H1 (cell line): Measurements from ENCODE around the gene USH2A. TPM values are rescaled to one million over a fixed set of nuclear protein-coding genes. Genes with fewer than 3 reads are reported as not detected.
A peak's percentile ranks its signal among the peaks of the same experiment; 100 is the strongest.

ENCODE experiments used
- CTCF ChIA-PET: fragments of 300-600 bp; sonication (Branson Sonifier 250); formaldehyde crosslinking; loops from one replicate; lab custom pipeline; 2021; ENCODE audit not compliant: partially characterized antibody; lab: Charles Lee
- POLR2A ChIA-PET: fragments of 300-600 bp; sonication (Branson Sonifier 250); formaldehyde crosslinking; loops from one replicate; lab custom pipeline; 2021; ENCODE audit warnings: inconsistent platforms; ENCODE audit not compliant: partially characterized antibody; lab: Charles Lee
- DNase-seq, 2 experiments: peaks; one replicate each; pipeline versions ENCODE4 v3.0.0 to v3.0.0-alpha.2; 2010 to 2022; ENCODE audit warnings: low spot score in 2 of 2, low read depth in 1 of 2, mixed read lengths in 1 of 2
- FAIRE-seq: peaks from 2 replicates; lab custom pipeline; 2011; peaks lifted over from hg19 to GRCh38; lab: Jason Lieb, UNC
- H2AFZ ChIP-seq: 2 replicates; pipeline ENCODE4 v1.8.1; 2012; ENCODE audit warnings: low read length, inconsistent platforms
- H2AK5ac ChIP-seq: 2 replicates; pipeline ENCODE4 v1.6.1; 2013; ENCODE audit warnings: low read depth, low read length
- H2BK120ac ChIP-seq: replicated peaks from 2 replicates; pipeline ENCODE3; 2013; ENCODE audit warnings: low read depth, low read length, inconsistent platforms
- H2BK12ac ChIP-seq: 2 replicates; pipeline ENCODE4 v1.6.1; 2013; ENCODE audit warnings: low read depth, low read length
- H2BK15ac ChIP-seq: 2 replicates; pipeline ENCODE4 v1.6.1; 2013; ENCODE audit warnings: low read length
- H2BK20ac ChIP-seq: 2 replicates; pipeline ENCODE4 v1.6.1; 2013; ENCODE audit warnings: low read length
- H2BK5ac ChIP-seq: 2 replicates; pipeline ENCODE4 v1.6.1; 2013; ENCODE audit warnings: low read depth, low read length
- H3K14ac ChIP-seq: 2 replicates; pipeline ENCODE4 v1.6.1; 2013; ENCODE audit warnings: inconsistent platforms; ENCODE audit not compliant: insufficient read length
- H3K18ac ChIP-seq: 2 replicates; pipeline ENCODE4 v1.6.1; 2013; ENCODE audit warnings: low read length; ENCODE audit errors: extremely low read depth
- H3K23ac ChIP-seq: 2 replicates; pipeline ENCODE4 v1.6.1; 2013; ENCODE audit warnings: inconsistent platforms; ENCODE audit not compliant: insufficient read length
- H3K23me2 ChIP-seq: 2 replicates; pipeline ENCODE4 v1.6.1; 2013; ENCODE audit warnings: low read depth, low read length
- H3K27ac ChIP-seq: 2 replicates; pipeline ENCODE4 v1.6.1; 2011; ENCODE audit warnings: low read depth, low read length, inconsistent platforms
- H3K27me3 ChIP-seq, 4 experiments: replicated peaks in 1 of 4; 1 replicate in 1 of 4; 2 replicates in 3 of 4; pipeline versions ENCODE4 v1.6.1 to v1.8.1; 2011 to 2013; ENCODE audit warnings: low read length in 3 of 4, mild to moderate bottlenecking in 3 of 4, inconsistent platforms in 2 of 4, mixed read lengths in 2 of 4, moderate library complexity in 1 of 4; ENCODE audit not compliant: control insufficient read depth in 3 of 4, insufficient read depth in 3 of 4; ENCODE audit errors: extremely low read depth in 1 of 4
- H3K36me3 ChIP-seq, 4 experiments: 2 replicates each; pipeline versions ENCODE4 v1.6.1 to v1.8.1; 2011 to 2013; ENCODE audit warnings: mild to moderate bottlenecking in 4 of 4, low read length in 3 of 4, moderate library complexity in 2 of 4, control low read depth in 1 of 4, inconsistent platforms in 1 of 4; ENCODE audit not compliant: insufficient read depth in 4 of 4, control insufficient read depth in 2 of 4
- H3K4ac ChIP-seq: replicated peaks from 2 replicates; pipeline ENCODE3; 2013; ENCODE audit warnings: low read length, low read depth, mixed read lengths, inconsistent platforms; ENCODE audit not compliant: insufficient read length
- H3K4me1 ChIP-seq, 4 experiments: replicated peaks in 1 of 4; 1 replicate in 1 of 4; 2 replicates in 3 of 4; pipeline versions ENCODE4 v1.6.1 to v1.8.1; 2011 to 2013; ENCODE audit warnings: low read length in 3 of 4, inconsistent platforms in 2 of 4, mixed read lengths in 1 of 4; ENCODE audit not compliant: insufficient read depth in 4 of 4, control insufficient read depth in 3 of 4
- H3K4me2 ChIP-seq, 2 experiments: 2 replicates each; pipeline versions ENCODE4 v1.6.1 to v1.8.1; 2011 to 2013; ENCODE audit warnings: low read depth in 2 of 2, low read length in 2 of 2, control low read depth in 1 of 2, inconsistent platforms in 1 of 2, mild to moderate bottlenecking in 1 of 2; ENCODE audit not compliant: insufficient read depth in 1 of 2
- H3K4me3 ChIP-seq, 4 experiments: fragments of 200-600, 300-600 bp in 1 of 4; sonication (generic), shearing (Covaris generic), sonication (Bioruptor Twin) in 1 of 4; 2 replicates each; pipeline versions ENCODE4 v1.5.1 to v1.8.1; 2011 to 2016; ENCODE audit warnings: low read length in 4 of 4, low read depth in 3 of 4, control low read depth in 2 of 4, inconsistent platforms in 2 of 4, mild to moderate bottlenecking in 2 of 4, mixed read lengths in 1 of 4, moderate library complexity in 1 of 4; ENCODE audit not compliant: insufficient read depth in 2 of 4; ENCODE audit errors: extremely low read depth in 1 of 4
- H3K56ac ChIP-seq: replicated peaks from 2 replicates; pipeline ENCODE3; 2013; ENCODE audit warnings: low read depth, mild to moderate bottlenecking, mixed read lengths, low read length, inconsistent platforms; ENCODE audit not compliant: insufficient read length
- H3K79me1 ChIP-seq: 2 replicates; pipeline ENCODE4 v1.6.1; 2013; ENCODE audit warnings: low read depth, low read length, control low read depth
- H3K79me2 ChIP-seq, 2 experiments: 2 replicates each; pipeline versions ENCODE4 v1.6.1 to v1.8.1; 2012 to 2013; ENCODE audit warnings: low read length in 2 of 2, mild to moderate bottlenecking in 2 of 2, inconsistent platforms in 1 of 2; ENCODE audit not compliant: insufficient read depth in 2 of 2, control insufficient read depth in 1 of 2
- H3K9ac ChIP-seq, 4 experiments: replicated peaks in 1 of 4; 1 replicate in 1 of 4; 2 replicates in 3 of 4; pipeline versions ENCODE4 v1.6.1 to v1.8.1; 2011 to 2013; ENCODE audit warnings: low read depth in 3 of 4, low read length in 3 of 4, control low read depth in 2 of 4, mild to moderate bottlenecking in 2 of 4, moderate library complexity in 2 of 4, inconsistent platforms in 1 of 4; ENCODE audit errors: extremely low read depth in 1 of 4
- H3K9me3 ChIP-seq, 2 experiments: 2 replicates each; pipeline versions ENCODE4 v1.6.1 to v1.8.1; 2012 to 2013; ENCODE audit warnings: mild to moderate bottlenecking in 2 of 2, moderate library complexity in 2 of 2, control low read depth in 1 of 2, inconsistent platforms in 1 of 2, low read depth in 1 of 2, low read length in 1 of 2, mixed read lengths in 1 of 2; ENCODE audit not compliant: insufficient read depth in 2 of 2
- H4K20me1 ChIP-seq, 2 experiments: replicated peaks in 1 of 2; 2 replicates each; pipeline versions ENCODE3 to v1.8.1; 2011 to 2013; ENCODE audit warnings: inconsistent platforms in 2 of 2, low read length in 2 of 2, mild to moderate bottlenecking in 1 of 2; ENCODE audit not compliant: insufficient read depth in 2 of 2, control insufficient read depth in 1 of 2
- H4K5ac ChIP-seq: 2 replicates; pipeline ENCODE4 v1.6.1; 2013; ENCODE audit warnings: low read length, low read depth, mixed read lengths, inconsistent platforms; ENCODE audit not compliant: insufficient read length
- H4K8ac ChIP-seq: 2 replicates; pipeline ENCODE4 v1.8.0; 2013; ENCODE audit warnings: mild to moderate bottlenecking, moderate library complexity, low read length, inconsistent platforms; ENCODE audit not compliant: insufficient read depth; ENCODE audit errors: extremely low read depth
- H4K91ac ChIP-seq: replicated peaks from 2 replicates; pipeline ENCODE3; 2013; ENCODE audit warnings: low read length, mixed read lengths, inconsistent platforms; ENCODE audit not compliant: insufficient read length
- CHD1 ChIP-seq: IDR thresholded peaks from 2 replicates; pipeline ENCODE4 v1.6.1; 2012; ENCODE audit warnings: low read depth, low read length, improper control_type of control experiment
- CTCF ChIP-seq, 3 experiments: IDR thresholded peaks; 1 replicate in 2 of 3; 2 replicates in 1 of 3; pipeline versions ENCODE4 v1.5.1 to v1.6.1; 2011; ENCODE audit warnings: low read length in 3 of 3, mild to moderate bottlenecking in 3 of 3, inconsistent platforms in 2 of 3, low read depth in 1 of 3, moderate library complexity in 1 of 3; ENCODE audit not compliant: insufficient read depth in 1 of 3; ENCODE audit errors: control extremely low read depth in 1 of 3
- JUN ChIP-seq: IDR thresholded peaks from 2 replicates; pipeline ENCODE4 v1.6.1; 2011; ENCODE audit warnings: low read depth, mild to moderate bottlenecking, improper control_type of control experiment, low read length
- MAFK ChIP-seq: IDR thresholded peaks from 2 replicates; pipeline ENCODE4 v1.6.1; 2012; ENCODE audit warnings: low read depth, mild to moderate bottlenecking, improper control_type of control experiment, low read length
- POU5F1 ChIP-seq: IDR thresholded peaks from 2 replicates; pipeline ENCODE4 v1.6.1; 2011; ENCODE audit warnings: low read depth, mild to moderate bottlenecking, low read length, moderate library complexity
- RAD21 ChIP-seq, 2 experiments: IDR thresholded peaks in 1 of 2; conservative IDR thresholded peaks in 1 of 2; 2 replicates each; pipeline ENCODE4 v1.6.1; 2011; ENCODE audit warnings: low read depth in 2 of 2, low read length in 2 of 2, improper control_type of control experiment in 1 of 2, inconsistent platforms in 1 of 2, mild to moderate bottlenecking in 1 of 2, moderate library complexity in 1 of 2
- SUZ12 ChIP-seq: fragments of 200-600 bp; sonication (generic); IDR thresholded peaks from 2 replicates; pipeline ENCODE4 v1.6.1; 2012; ENCODE audit warnings: mild to moderate bottlenecking, inconsistent platforms, low read length, moderate library complexity, mixed read lengths
- TCF12 ChIP-seq: IDR thresholded peaks from 2 replicates; pipeline ENCODE4 v1.6.1; 2011; ENCODE audit warnings: low read depth, mild to moderate bottlenecking, low read length
- ZNF274 ChIP-seq: IDR thresholded peaks from 2 replicates; pipeline ENCODE4 v1.7.0; 2012; ENCODE audit warnings: low read length, borderline replicate concordance; ENCODE audit errors: extremely low read depth
- WGBS, 2 experiments: shearing (Covaris generic) in 1 of 2; methylation state at CpG; one replicate each; pipeline versions ENCODE4 v1.1.6 to v1.1.7; 2013 to 2015; ENCODE audit warnings: low lambda C conversion rate in 2 of 2, mixed read lengths in 2 of 2, inconsistent platforms in 1 of 2, low coverage in 1 of 2, missing lambda C conversion rate in 1 of 2; ENCODE audit not compliant: insufficient replicate concordance in 2 of 2, insufficient coverage in 1 of 2, insufficient read length in 1 of 2; ENCODE audit errors: extremely low coverage in 1 of 2, missing lambda C conversion rate in 1 of 2; 5-methylcytosine and 5-hydroxymethylcytosine counted together
- polyA plus RNA-seq, 7 experiments: library from polyadenylated mRNA; depleted of rRNA in 3 of 7; stranded (reverse) in 5 of 7; unstranded in 2 of 7; fragments of >200 nt in 5 of 7; fragments of 200-250 nt in 2 of 7; gene quantifications; 1 replicate in 5 of 7; 2 replicates in 1 of 7; 4 replicates in 1 of 7; pipeline versions ENCODE4 v1.2.1 to v1.2.3, GENCODE V29; 2011 to 2013; ENCODE audit warnings: missing spikeins in 2 of 7, mixed read lengths in 2 of 7
- total RNA-seq: library from RNA; stranded (reverse); fragmentation: NEBNext Ultra II Directional; extraction: Animal tissue kit (Norgen Biotek cat#: 25700); gene quantifications from 2 replicates; pipeline ENCODE4 v1.2.1, GENCODE V29; 2021

The USH2A gene
- total and polyA plus RNA-seq, 2 of the 8 experiments (the other 6 are each of a cell fraction or from before 2014, with no cell fraction given), result 0.02 to 0.17 TPM

DNA sequence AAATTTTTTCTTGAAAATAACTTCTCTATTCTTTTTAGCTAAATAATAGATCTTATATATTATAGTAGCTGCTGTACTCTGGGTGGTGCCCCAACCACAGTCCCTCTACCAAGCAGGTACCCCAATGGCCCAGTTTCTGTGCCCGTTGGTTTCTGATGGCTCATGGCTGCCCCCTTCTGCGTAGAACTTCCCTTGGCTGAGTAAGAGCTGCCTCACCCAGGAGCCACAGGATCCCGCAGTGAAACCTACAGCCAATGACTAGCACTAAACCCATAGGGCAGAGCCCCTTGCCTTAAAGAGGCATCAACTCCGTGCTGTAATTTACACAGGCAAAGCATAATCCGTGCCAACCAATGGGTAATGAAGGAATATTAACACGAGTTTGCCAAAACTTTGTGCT lies 247.5 kb downstream of the USH2A start:
- H2BK20ac ChIP-seq, result no peak overlapping the region
- no peak overlapping the region for H2AFZ ChIP-seq
- H3K79me1 ChIP-seq, result no peaks in the 10 kb centered on the region
- no peak overlapping the region for H3K14ac ChIP-seq
- H3K9me3 ChIP-seq, result no peaks in the 10 kb centered on the region
- no peak overlapping the region for H2AK5ac ChIP-seq
- H2BK5ac ChIP-seq, result no peak overlapping the region
- H3K4ac ChIP-seq, result no peak overlapping the region
- FAIRE-seq (no peak), DNase-seq (peak; percentile 33 to 60)
- no peaks in the 10 kb centered on the region for H3K23me2 ChIP-seq
- 60% methylated on average over 6 of the region's 6 CpGs; no CpG with 5 or more reads in 1 of the 2 experiments for WGBS, 2 experiments
- H2BK120ac ChIP-seq, result no peak overlapping the region
- TF ChIP-seq POU5F1 (no peak), MAFK (no peak), CHD1 (no peak), RAD21 (IDR thresholded peaks at IDR 0.05 in 1 of 2, conservative IDR thresholded peaks at IDR 0.05 in 1 of 2; ENCODE audit: low read depth in 2 of 2, low read length in 2 of 2) (peak; percentile 72 to 84), CTCF (IDR thresholded peaks at IDR 0.05; ENCODE audit: control extremely low read depth in 1 of 3, insufficient read depth in 1 of 3, low read depth in 1 of 3, low read length in 3 of 3) (peak; percentile 57 to 69 (median 59)), JUN (no peak), ZNF274 (no peak), TCF12 (no peak), SUZ12 (no peak)
- ChIA-PET CTCF (interaction anchor here (0.6 to 4.0 kb wide), 28 partner anchors 11 to 286 kb away, joined by 3 to 18 read pairs (median 3); no protein-coding TSS in a partner anchor), POLR2A (interaction anchor here (1.2 kb wide), 1 partner anchor 9 kb away, joined by 4 read pairs; no protein-coding TSS in a partner anchor)
- no peak overlapping the region for H3K9ac ChIP-seq
- no peaks in the 10 kb centered on the region for H3K4me1 ChIP-seq
- no peaks in the 10 kb centered on the region for H4K20me1 ChIP-seq
- H3K18ac ChIP-seq, result no peak overlapping the region
- H3K56ac ChIP-seq, result no peak overlapping the region
- H3K79me2 ChIP-seq, result no peaks in the 10 kb centered on the region
- H3K23ac ChIP-seq, result no peak overlapping the region
- no peak overlapping the region for H2BK15ac ChIP-seq
- no peak overlapping the region for H4K5ac ChIP-seq
- no peak overlapping the region for H3K4me2 ChIP-seq
- H3K36me3 ChIP-seq, result no peaks in the 10 kb centered on the region
- no peaks in the 10 kb centered on the region for H3K27me3 ChIP-seq
- H3K4me3 ChIP-seq, result no peak overlapping the region
- no peak overlapping the region for H2BK12ac ChIP-seq
- no peak overlapping the region for H3K27ac ChIP-seq
- no peak overlapping the region for H4K91ac ChIP-seq
- no peak overlapping the region for H4K8ac ChIP-seq
